Activated naive CD8-positive, alpha-beta T cell treated with anti-CD3 and anti-CD28 coated beads, Interleukin-2, amount 10 ng/mL, durations not matched to agents 7 days and 5 days (primary cell): Measurements from ENCODE around the gene C16orf54. TPM values are rescaled to one million over a fixed set of nuclear protein-coding genes. Genes with fewer than 3 reads are reported as not detected.
"Not testable (repeated sequence)": the region's sequence is repeated elsewhere in the genome, so short reads cannot be mapped to it uniquely, and the experiment has no call there.

Experiments used
- ATAC-seq: fragments of 150-1000 bp; cut with Tn5 transposase; one replicate; pipeline ENCODE4 v1.10.0; 2021; ENCODE audit warnings: low read depth, moderate library complexity
- POLR2A ChIA-PET: fragments of 350-600 bp; sonication (Branson Sonifier 250); formaldehyde crosslinking; loops from one replicate; lab custom pipeline; 2021; ENCODE audit warnings: antibody characterized with exemption; lab: Charles Lee
- DNase-seq: peaks from one replicate; pipeline ENCODE4 v3.0.0; 2021
- H3K27ac Mint-ChIP-seq: one replicate; pipeline ENCODE4 v1.8.0; 2022; ENCODE audit warnings: mild to moderate bottlenecking, mixed read lengths
- H3K27me3 Mint-ChIP-seq: one replicate; pipeline ENCODE4 v1.8.0; 2022; ENCODE audit warnings: mild to moderate bottlenecking, moderate library complexity, mixed read lengths
- H3K36me3 Mint-ChIP-seq: one replicate; pipeline ENCODE4 v1.8.0; 2021; ENCODE audit warnings: mild to moderate bottlenecking, mixed read lengths
- H3K4me1 Mint-ChIP-seq: one replicate; pipeline ENCODE4 v1.8.0; 2021; ENCODE audit warnings: mixed read lengths
- H3K4me3 Mint-ChIP-seq: one replicate; pipeline ENCODE4 v1.8.0; 2022; ENCODE audit warnings: mild to moderate bottlenecking, moderate library complexity, mixed read lengths
- H3K9me3 Mint-ChIP-seq: one replicate; pipeline ENCODE4 v1.8.0; 2021; ENCODE audit warnings: mixed read lengths
- total RNA-seq, 2 experiments: library from RNA; stranded (reverse); gene quantifications; one replicate each; pipeline ENCODE4 v1.2.3, GENCODE V29; 2021

C16orf54 gene
- total RNA-seq, 2 experiments from 2014 or later, result 84.2 to 88.0 TPM

GRCh38 chr16:29743827-29744531 is 1.8 kb downstream of the C16orf54 start:
- DNase-seq (peak; percentile 51), ATAC-seq (peak; percentile 14)
- peaks cover 46% of the 10 kb centered on the region for H3K36me3 Mint-ChIP-seq
- no peaks in the 10 kb centered on the region for H3K27me3 Mint-ChIP-seq
- peak overlapping the region; percentile 98 for H3K4me3 Mint-ChIP-seq
- POLR2A ChIA-PET, result interaction anchor here (0.9 to 4.6 kb wide), 11 partner anchors 10 to 73 kb away, joined by 3 to 64 read pairs (median 6); partner anchors contain the start of genes KIF22 and MAZ
- H3K4me1 Mint-ChIP-seq, result peaks cover 48% of the 10 kb centered on the region
- H3K27ac Mint-ChIP-seq, result peak overlapping the region; percentile 98
- no peaks in the 10 kb centered on the region for H3K9me3 Mint-ChIP-seq

- ATAC-seq (no peak), DNase-seq (peak; percentile 33)
- Mint-ChIP-seq H3K4me3 (peak overlapping the region; percentile 98), H3K27me3 (no peaks in the 10 kb centered on the region), H3K27ac (peak overlapping the region; percentile 77), H3K4me1 (peaks cover 53% of the 10 kb centered on the region), H3K9me3 (no peaks in the 10 kb centered on the region), H3K36me3 (peaks cover 46% of the 10 kb centered on the region)
- POLR2A ChIA-PET, result interaction anchor here (0.9 to 4.6 kb wide), 8 partner anchors 10 to 64 kb away, joined by 3 to 64 read pairs (median 7); partner anchors contain the start of genes KIF22 and MAZ
Measured at GRCh38 chr16:29743475-29743826, 2.3 kb downstream of the C16orf54 start.

- POLR2A ChIA-PET, result interaction anchor here (0.7 to 4.6 kb wide), 7 partner anchors 9 to 249 kb away, joined by 3 to 64 read pairs (median 8); partner anchors contain the start of genes KIF22 and MAZ
- H3K27me3 Mint-ChIP-seq, result no peaks in the 10 kb centered on the region
- H3K27ac Mint-ChIP-seq, result no peak overlapping the region
- ATAC-seq (no peak), DNase-seq (no peak)
- H3K9me3 Mint-ChIP-seq, result no peaks in the 10 kb centered on the region
- H3K36me3 Mint-ChIP-seq, result peaks cover 46% of the 10 kb centered on the region
- H3K4me3 Mint-ChIP-seq, result peak overlapping the region; percentile 98
- peaks cover 59% of the 10 kb centered on the region for H3K4me1 Mint-ChIP-seq
Measured at GRCh38 chr16:29742683-29743275, 3.0 kb downstream of the C16orf54 start.

DNA sequence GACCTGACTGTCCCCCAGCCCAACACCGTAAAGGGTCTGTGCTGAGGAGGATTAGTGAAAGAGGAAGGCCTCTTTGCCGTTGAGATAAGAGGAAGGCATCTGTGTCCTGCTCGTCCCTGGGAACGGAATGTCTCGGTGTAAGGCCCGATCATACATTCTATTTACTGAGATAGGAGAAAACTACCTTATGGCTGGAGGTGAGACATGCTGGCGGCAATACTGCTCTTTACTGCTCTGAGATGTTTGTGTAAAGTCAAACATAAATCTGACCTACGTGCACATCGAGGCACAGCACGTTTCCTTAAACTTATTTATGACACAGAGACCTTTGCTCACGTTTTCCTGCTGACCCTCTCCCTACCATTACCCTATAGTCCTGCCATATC is 5.2 kb downstream of the C16orf54 start:
- ATAC-seq, H3K27me3 Mint-ChIP-seq, H3K9me3 Mint-ChIP-seq, DNase-seq, POLR2A ChIA-PET, H3K4me3 Mint-ChIP-seq, H3K27ac Mint-ChIP-seq: not testable (repeated sequence)
- peaks cover 52% of the 10 kb centered on the region for H3K4me1 Mint-ChIP-seq
- peaks cover 47% of the 10 kb centered on the region for H3K36me3 Mint-ChIP-seq

GRCh38 chr16:29739927-29740629 is 5.7 kb downstream of the C16orf54 start:
- not testable (repeated sequence) for H3K4me3 Mint-ChIP-seq, H3K9me3 Mint-ChIP-seq, H3K27me3 Mint-ChIP-seq, H3K27ac Mint-ChIP-seq, DNase-seq, ATAC-seq
- Mint-ChIP-seq H3K4me1 (peaks cover 51% of the 10 kb centered on the region), H3K36me3 (peaks cover 43% of the 10 kb centered on the region)
- POLR2A ChIA-PET, result interaction anchor here (1.1 to 1.9 kb wide), 6 partner anchors 9 to 64 kb away, joined by 4 to 13 read pairs (median 6); partner anchors contain the start of gene KIF22

DNA sequence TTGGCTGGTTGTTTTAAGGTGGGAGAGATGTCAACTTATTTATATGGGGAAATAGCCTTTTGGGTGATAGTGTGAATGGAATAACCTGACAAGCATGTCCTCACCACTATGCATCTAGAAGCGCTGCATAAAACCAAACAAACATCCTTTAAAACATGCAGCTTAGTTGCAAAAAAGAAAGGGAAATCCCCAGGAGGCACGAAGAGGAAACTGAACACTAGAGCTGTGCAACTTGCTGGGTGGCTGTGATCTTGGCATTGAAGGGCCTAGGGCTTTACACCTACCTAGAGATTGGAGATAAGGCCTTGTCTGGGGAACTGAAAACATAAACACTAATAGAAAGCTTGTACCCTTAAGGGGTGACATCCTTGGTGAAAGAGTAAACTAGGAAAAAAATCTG is 7.3 kb downstream of the C16orf54 start:
- H3K4me3 Mint-ChIP-seq, result peak overlapping the region; percentile 61
- peaks cover 39% of the 10 kb centered on the region for H3K36me3 Mint-ChIP-seq
- ATAC-seq (peak; percentile 91), DNase-seq (no peak)
- H3K27ac Mint-ChIP-seq, result peak overlapping the region; percentile 78
- H3K4me1 Mint-ChIP-seq, result peaks cover 43% of the 10 kb centered on the region
- POLR2A ChIA-PET, result interaction anchor here (0.6 to 1.9 kb wide), 12 partner anchors 9 to 69 kb away, joined by 3 to 13 read pairs (median 5); partner anchors contain the start of gene KIF22
- no peaks in the 10 kb centered on the region for H3K27me3 Mint-ChIP-seq
- peaks cover 3% of the 10 kb centered on the region for H3K9me3 Mint-ChIP-seq

DNA sequence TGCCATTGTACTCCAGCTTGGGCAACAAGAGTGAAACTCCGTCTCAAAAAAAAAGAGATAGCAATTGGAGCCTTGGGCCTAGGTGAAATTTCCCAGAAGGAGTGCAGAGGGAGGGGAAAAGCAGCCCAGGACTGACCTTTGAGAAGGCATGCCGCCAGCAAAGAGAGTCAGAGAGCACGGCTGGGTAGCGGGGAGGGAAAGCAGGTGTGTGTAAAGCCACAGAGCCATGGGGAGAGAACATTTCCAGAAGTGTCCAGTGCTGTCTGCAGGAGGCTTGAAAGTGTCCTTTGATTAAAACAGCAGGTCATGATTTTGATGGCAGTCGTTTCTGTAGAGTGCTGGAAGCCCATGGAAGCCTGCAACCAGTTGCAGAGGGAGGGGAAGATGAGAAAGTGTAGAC is 8.1 kb downstream of the C16orf54 start:
- POLR2A ChIA-PET, result no interaction called here
- ATAC-seq (no peak), DNase-seq (no peak)
- H3K9me3 Mint-ChIP-seq, result peaks cover 5% of the 10 kb centered on the region
- peaks cover 38% of the 10 kb centered on the region for H3K4me1 Mint-ChIP-seq
- peak overlapping the region; percentile 78 for H3K27ac Mint-ChIP-seq
- H3K36me3 Mint-ChIP-seq, result peaks cover 35% of the 10 kb centered on the region
- H3K4me3 Mint-ChIP-seq, result no peak overlapping the region
- no peaks in the 10 kb centered on the region for H3K27me3 Mint-ChIP-seq

DNA sequence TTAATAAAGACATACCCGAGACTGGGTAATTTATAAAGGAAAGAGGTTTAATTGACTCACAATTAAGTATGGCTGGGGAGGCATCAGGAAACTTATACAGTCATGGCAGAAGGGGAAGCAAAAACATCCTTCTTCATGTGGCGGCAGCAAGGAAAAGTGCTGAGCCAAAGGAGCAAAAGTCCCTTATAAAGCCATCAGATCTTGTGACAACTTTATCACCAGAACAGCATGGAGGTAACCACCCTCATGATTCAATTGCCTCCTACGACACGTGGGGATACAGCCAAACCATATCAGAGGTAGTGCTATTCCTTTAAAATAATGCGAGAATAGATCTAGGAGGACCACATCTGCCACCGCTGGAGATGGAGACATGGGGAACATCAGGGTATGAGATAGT is 9.0 kb downstream of the C16orf54 start:
- POLR2A ChIA-PET, result no interaction called here
- H3K4me3 Mint-ChIP-seq, result no peak overlapping the region
- no peak for ATAC-seq
- H3K36me3 Mint-ChIP-seq, result peaks cover 32% of the 10 kb centered on the region
- H3K27me3 Mint-ChIP-seq, result no peaks in the 10 kb centered on the region
- peaks cover 7% of the 10 kb centered on the region for H3K9me3 Mint-ChIP-seq
- no peak for DNase-seq
- H3K27ac Mint-ChIP-seq, result no peak overlapping the region
- H3K4me1 Mint-ChIP-seq, result peaks cover 38% of the 10 kb centered on the region

DNA sequence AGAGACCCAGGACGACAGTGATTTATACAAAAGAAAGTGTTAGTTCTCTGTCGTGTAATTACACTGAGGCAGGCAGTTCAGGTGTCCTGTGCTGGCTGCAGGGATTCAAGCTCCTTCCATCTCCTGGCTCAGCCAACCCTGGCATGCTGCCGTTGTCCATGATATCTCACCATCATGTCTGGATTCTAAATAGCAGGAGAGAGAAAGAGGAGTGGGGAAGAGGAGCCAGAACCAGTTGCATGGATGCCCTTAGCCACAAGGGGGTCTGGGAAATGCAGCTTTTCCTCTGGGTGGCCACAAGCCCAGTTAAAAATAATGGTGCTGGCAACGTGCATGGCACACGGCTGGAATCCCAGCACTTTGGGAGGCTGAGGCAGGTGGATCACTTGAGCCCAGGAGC is 9.7 kb downstream of the C16orf54 start:
- ATAC-seq (no peak), DNase-seq (no peak)
- POLR2A ChIA-PET, result no interaction called here
- Mint-ChIP-seq H3K4me1 (peaks cover 36% of the 10 kb centered on the region), H3K9me3 (peaks cover 7% of the 10 kb centered on the region), H3K27me3 (no peaks in the 10 kb centered on the region), H3K36me3 (peaks cover 27% of the 10 kb centered on the region), H3K27ac (no peak overlapping the region), H3K4me3 (no peak overlapping the region)

- Mint-ChIP-seq H3K27ac (no peak overlapping the region), H3K4me1 (peaks cover 32% of the 10 kb centered on the region), H3K36me3 (peaks cover 17% of the 10 kb centered on the region), H3K9me3 (peaks cover 7% of the 10 kb centered on the region), H3K4me3 (no peak overlapping the region), H3K27me3 (no peaks in the 10 kb centered on the region)
- DNase-seq, result no peak
- POLR2A ChIA-PET, result interaction anchor here (0.7 to 1.8 kb wide), 3 partner anchors 9 to 56 kb away, joined by 3 to 8 read pairs (median 4); partner anchors contain the start of gene KIF22
- no peak for ATAC-seq
Measured at GRCh38 chr16:29734786-29735185, 11.0 kb downstream of the C16orf54 start.

GRCh38 chr16:29731768-29732601 is 13.8 kb downstream of the C16orf54 start:
- peaks cover 16% of the 10 kb centered on the region for H3K36me3 Mint-ChIP-seq
- peaks cover 17% of the 10 kb centered on the region for H3K4me1 Mint-ChIP-seq
- H3K4me3 Mint-ChIP-seq, result peak overlapping the region; percentile 45
- ATAC-seq, result peak; percentile 54
- H3K27me3 Mint-ChIP-seq, DNase-seq, H3K9me3 Mint-ChIP-seq: not testable (repeated sequence)
- H3K27ac Mint-ChIP-seq, result peak overlapping the region; percentile 80
- POLR2A ChIA-PET, result interaction anchor here (0.6 to 1.6 kb wide), 5 partner anchors 12 to 263 kb away, joined by 3 to 4 read pairs (median 3); partner anchors contain the start of gene KIF22

DNA sequence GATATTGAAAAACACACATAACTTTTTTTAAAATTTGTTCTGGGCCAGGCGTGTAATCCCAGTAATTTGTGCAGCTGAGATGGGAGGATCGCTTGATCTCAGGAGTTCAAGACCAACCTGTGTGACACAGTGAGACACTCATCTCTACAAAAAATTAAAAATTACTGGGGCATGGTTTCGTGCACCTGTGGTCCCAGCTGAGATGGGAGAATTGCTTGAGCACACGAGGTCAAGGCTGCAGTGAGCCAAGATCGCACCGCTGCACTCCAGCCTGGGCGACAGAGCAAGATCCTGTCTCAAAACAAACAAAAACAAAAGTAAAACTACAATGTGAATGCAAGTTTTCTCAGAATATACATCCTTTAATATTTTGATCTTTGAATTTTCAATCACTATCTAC is 15.1 kb downstream of the C16orf54 start:
- POLR2A ChIA-PET, result interaction anchor here (1.6 kb wide), 1 partner anchor 60 kb away, joined by 4 read pairs; the partner anchor contains the start of gene KIF22
- peaks cover 7% of the 10 kb centered on the region for H3K9me3 Mint-ChIP-seq
- DNase-seq, result no peak
- no peak overlapping the region for H3K4me3 Mint-ChIP-seq
- H3K4me1 Mint-ChIP-seq, result peaks cover 15% of the 10 kb centered on the region
- H3K27me3 Mint-ChIP-seq, result peaks cover 12% of the 10 kb centered on the region
- ATAC-seq, result no peak
- H3K27ac Mint-ChIP-seq, result no peak overlapping the region
- H3K36me3 Mint-ChIP-seq, result peaks cover 13% of the 10 kb centered on the region
